GM19324 (cell line): ENCODE data around the gene FAM186B.
"Not testable (repeated sequence)": the region's sequence is repeated elsewhere in the genome, so short reads cannot be mapped to it uniquely, and the experiment has no call there.

Source experiments
- ATAC-seq: cut with Tn5 transposase; IDR thresholded peaks from one replicate; pipeline ENCODE4 v1.9.1; 2021; ENCODE audit warnings: mild to moderate bottlenecking, moderate library complexity; ENCODE audit not compliant: unreplicated experiment, low FRiP score

Gene FAM186B

GRCh38 chr12:49605539-49605938, at the start of gene FAM186B:
Gene FAM186B (minus strand): TSS chr12:49605639. CDS start chr12:49605477, 162 bp downstream.
- ATAC-seq = not testable (repeated sequence)

- no peak for ATAC-seq
Observed at GRCh38 chr12:49654715-49655114, 49.3 kb upstream of the FAM186B start.

- no peak for ATAC-seq
Observed at GRCh38 chr12:49652921-49653520, 47.6 kb upstream of the FAM186B start.

GRCh38 chr12:49651855-49652254, 46.4 kb upstream of the FAM186B start:
- ATAC-seq = no peak

- ATAC-seq = no peak
Observed at GRCh38 chr12:49649892-49650291, 44.5 kb upstream of the FAM186B start.

GRCh38 chr12:49649445-49649844, 44.0 kb upstream of the FAM186B start:
- no peak for ATAC-seq

GRCh38 chr12:49648712-49649003, 43.2 kb upstream of the FAM186B start:
- ATAC-seq = no peak

GRCh38 chr12:49647827-49648711, 42.6 kb upstream of the FAM186B start:
- no peak for ATAC-seq

GRCh38 chr12:49646871-49647654, 41.6 kb upstream of the FAM186B start:
- ATAC-seq = no peak

- no peak for ATAC-seq
Observed at GRCh38 chr12:49646331-49646830, 40.9 kb upstream of the FAM186B start.

- ATAC-seq = no peak
Observed at GRCh38 chr12:49645146-49646039, 40.0 kb upstream of the FAM186B start.

GRCh38 chr12:49644620-49644994, 39.2 kb upstream of the FAM186B start:
- ATAC-seq = no peak

- ATAC-seq = no peak
Observed at GRCh38 chr12:49643961-49644619, 38.7 kb upstream of the FAM186B start.

GRCh38 chr12:49643135-49643534, 37.7 kb upstream of the FAM186B start:
- no peak for ATAC-seq

GRCh38 chr12:49642370-49642802, 36.9 kb upstream of the FAM186B start:
- no peak for ATAC-seq

- ATAC-seq = no peak
Observed at GRCh38 chr12:49641748-49642369, 36.4 kb upstream of the FAM186B start.

GRCh38 chr12:49636979-49637755, 31.7 kb upstream of the FAM186B start:
- no peak for ATAC-seq

- ATAC-seq = no peak
Observed at GRCh38 chr12:49636574-49636973, 31.1 kb upstream of the FAM186B start.
